H1 (cell line): ENCODE results near the gene CAD.

Experiments
- CHD1 ChIP-seq: IDR thresholded peaks from 2 replicates; pipeline ENCODE4 v1.6.1; 2012; ENCODE audit warnings: low read depth, low read length, improper control_type of control experiment
- CTBP2 ChIP-seq: IDR thresholded peaks from 2 replicates; pipeline ENCODE4 v1.7.0; 2011; ENCODE audit warnings: borderline replicate concordance, mild to moderate bottlenecking, moderate library complexity, mixed read lengths, low read length; ENCODE audit not compliant: insufficient read depth, insufficient read length
- CTCF ChIP-seq, 3 experiments: IDR thresholded peaks; 1 replicate in 2 of 3; 2 replicates in 1 of 3; pipeline versions ENCODE4 v1.5.1 to v1.6.1; 2011; ENCODE audit warnings: low read length in 3 of 3, mild to moderate bottlenecking in 3 of 3, inconsistent platforms in 2 of 3, low read depth in 1 of 3, moderate library complexity in 1 of 3; ENCODE audit not compliant: insufficient read depth in 1 of 3; ENCODE audit errors: control extremely low read depth in 1 of 3
- GTF2F1 ChIP-seq: IDR thresholded peaks from 2 replicates; pipeline ENCODE4 v1.6.1; 2012; ENCODE audit warnings: low read depth, low read length, improper control_type of control experiment, borderline replicate concordance
- MAX ChIP-seq: IDR thresholded peaks from 2 replicates; pipeline ENCODE4 v1.6.1; 2012; ENCODE audit warnings: inconsistent platforms
- RAD21 ChIP-seq, 2 experiments: IDR thresholded peaks in 1 of 2; conservative IDR thresholded peaks in 1 of 2; 2 replicates each; pipeline ENCODE4 v1.6.1; 2011; ENCODE audit warnings: low read depth in 2 of 2, low read length in 2 of 2, improper control_type of control experiment in 1 of 2, inconsistent platforms in 1 of 2, mild to moderate bottlenecking in 1 of 2, moderate library complexity in 1 of 2
- RXRA ChIP-seq: IDR thresholded peaks from 2 replicates; pipeline ENCODE4 v1.6.1; 2011; ENCODE audit warnings: low read depth, mild to moderate bottlenecking, low read length, moderate library complexity; ENCODE audit not compliant: insufficient read depth
- SIRT6 ChIP-seq: IDR thresholded peaks from one replicate; pipeline ENCODE4 v1.7.1; 2012; ENCODE audit warnings: low read length, inconsistent platforms

- TF ChIP-seq CHD1 (no peak), MAX (no peak), RXRA (no peak), SIRT6 (no peak), CTCF (IDR thresholded peaks at IDR 0.05; ENCODE audit: control extremely low read depth in 1 of 3, insufficient read depth in 1 of 3, low read depth in 1 of 3, low read length in 3 of 3) (no peak), GTF2F1 (no peak), CTBP2 (no peak), RAD21 (IDR thresholded peaks at IDR 0.05 in 1 of 2, conservative IDR thresholded peaks at IDR 0.05 in 1 of 2; ENCODE audit: low read depth in 2 of 2, low read length in 2 of 2) (no peak)
Observed at GRCh38 chr2:27203741-27204140, 13.4 kb upstream of the CAD start.
